Measurements from ENCODE around the gene NHS. TPM values are rescaled to one million over a fixed set of nuclear protein-coding genes. Genes with fewer than 3 reads are reported as not detected.
"Not testable (repeated sequence)": the region's sequence is repeated elsewhere in the genome, so short reads cannot be mapped to it uniquely, and the experiment has no call there.

Gene NHS
- total RNA-seq, 1 donor from 2014 or later, result 0.13 TPM

DNA sequence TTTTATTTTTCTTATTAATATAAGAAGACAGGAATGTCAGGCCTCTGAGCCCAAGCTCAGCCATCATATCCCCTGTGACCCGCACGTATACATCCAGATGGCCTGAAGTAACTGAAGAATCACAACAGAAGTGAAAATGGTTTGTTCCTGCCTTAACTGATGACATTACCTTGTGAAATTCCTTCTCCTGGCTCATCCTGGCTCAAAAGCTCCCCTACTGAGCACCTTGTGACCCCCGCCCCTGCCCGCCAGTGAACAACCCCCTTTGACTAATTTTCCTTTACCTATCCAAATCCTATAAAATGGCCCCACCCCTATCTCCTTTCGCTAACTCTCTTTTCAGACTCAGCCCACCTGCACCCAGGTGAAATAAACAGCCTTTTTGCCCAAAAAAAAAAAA lies 71.3 kb downstream of the NHS start:
- DNase-seq (ENCODE audit: low read depth in 2 of 2), result not testable (repeated sequence)

DNA sequence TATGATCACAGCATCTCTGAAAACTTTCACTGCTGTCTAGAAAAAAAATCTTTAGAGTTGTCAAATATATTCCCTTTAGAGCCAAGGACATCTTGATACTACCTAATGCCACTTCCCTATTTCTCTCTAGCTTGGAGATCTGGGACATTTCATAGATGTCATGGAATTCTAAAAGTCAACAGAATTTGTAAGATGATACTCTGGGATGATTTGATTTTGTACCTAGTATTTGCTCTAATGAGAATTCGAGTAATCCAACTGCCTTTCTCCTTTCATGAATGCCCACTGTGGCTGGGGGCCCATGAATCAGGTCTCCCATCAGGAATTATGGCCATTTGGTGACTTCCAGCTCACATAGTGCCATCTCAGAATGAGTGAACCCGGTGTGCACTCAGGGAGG lies 73.2 kb downstream of the NHS start:
- no peak for DNase-seq (ENCODE audit: low read depth in 2 of 2)

DNA sequence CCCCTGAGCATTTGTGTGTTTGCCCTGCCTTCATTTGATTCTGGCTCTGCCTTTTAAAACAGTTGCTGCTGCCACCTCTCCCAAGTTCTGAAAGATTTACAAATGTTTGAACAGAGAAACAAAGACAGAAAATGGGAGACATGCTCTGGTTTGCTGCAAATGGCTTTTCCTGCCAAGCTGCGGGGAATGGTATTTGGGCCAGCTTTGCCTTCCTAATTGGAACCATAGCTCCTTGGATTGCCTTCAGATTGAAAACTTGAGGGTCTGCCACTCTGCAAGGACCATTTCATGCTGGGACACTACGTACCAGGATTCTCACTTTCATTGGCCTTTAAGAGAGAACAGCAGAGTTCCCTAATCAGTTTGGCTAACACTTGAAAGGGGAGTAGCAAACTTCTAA lies 74.9 kb downstream of the NHS start:
- DNase-seq (ENCODE audit: low read depth in 2 of 2), result no peak

DNA sequence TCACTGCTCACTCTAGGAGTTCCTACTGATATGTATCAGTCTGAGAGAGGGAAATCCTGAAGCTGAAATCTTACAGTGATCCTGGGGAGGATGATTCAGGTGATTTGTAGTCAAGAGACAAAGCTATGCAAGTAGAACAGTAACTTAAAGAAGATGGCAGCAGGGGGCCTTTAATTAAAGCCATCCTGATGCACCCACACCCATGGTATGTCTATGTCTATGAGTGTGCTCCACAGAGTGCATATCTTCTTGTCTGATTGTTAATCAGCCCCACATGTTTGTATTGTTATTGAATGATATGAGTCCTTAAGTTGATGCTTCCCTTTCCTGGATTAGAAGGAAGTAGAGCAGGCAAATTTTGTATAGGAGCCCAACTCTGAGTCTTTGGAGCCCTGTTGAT lies 78.8 kb downstream of the NHS start:
- DNase-seq (ENCODE audit: low read depth in 2 of 2), result no peak

DNA sequence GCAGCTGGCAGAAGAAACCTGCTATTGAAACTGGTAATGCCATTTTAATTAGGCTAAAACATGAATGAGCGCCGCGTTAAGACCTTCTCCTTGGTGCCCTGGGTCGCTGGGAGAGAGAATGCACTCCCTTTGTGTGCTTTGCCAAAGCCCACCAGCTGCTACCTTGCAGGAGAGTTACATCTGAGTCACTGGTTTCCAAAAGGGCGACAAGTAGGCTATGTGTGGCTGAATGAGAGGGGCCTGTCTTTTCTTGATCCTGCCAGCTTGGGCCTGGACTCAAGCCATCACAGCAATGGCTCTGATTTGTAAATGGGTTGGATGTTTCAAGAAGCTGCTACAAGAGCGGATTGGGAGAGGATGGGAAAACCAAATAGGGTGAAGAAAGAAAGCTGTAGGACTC lies 81.5 kb downstream of the NHS start:
- DNase-seq (ENCODE audit: low read depth in 2 of 2), result no peak

DNA sequence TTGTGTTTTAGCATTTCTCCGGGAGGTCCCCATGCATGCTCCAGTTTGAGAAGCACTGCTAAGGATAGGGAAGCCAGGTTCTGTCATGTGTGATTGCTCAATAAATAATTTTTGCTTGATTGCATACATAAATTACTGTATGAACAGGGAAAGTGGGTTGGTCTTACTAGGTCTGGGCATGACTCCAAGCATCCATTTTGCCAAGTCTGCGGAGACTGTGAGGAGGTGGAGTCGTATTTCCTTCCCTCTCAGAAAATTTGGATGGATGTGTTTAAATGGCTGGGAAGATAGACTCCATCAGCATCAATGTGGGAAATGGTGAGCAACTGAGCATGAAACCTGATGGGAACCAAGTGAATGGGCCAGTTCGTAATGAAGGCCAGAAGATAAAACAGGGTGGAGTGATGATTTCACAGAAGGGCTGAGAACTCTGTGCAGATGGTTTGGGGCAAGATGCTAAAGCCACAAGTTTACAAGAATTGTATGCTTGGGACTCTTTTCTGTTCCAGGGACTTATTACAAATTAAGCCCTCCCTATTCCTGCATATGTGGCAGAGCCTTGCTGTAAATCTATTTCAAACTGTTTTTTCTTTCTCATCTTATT lies 84.1 kb downstream of the NHS start:
- DNase-seq (ENCODE audit: low read depth in 2 of 2), result no peak

DNA sequence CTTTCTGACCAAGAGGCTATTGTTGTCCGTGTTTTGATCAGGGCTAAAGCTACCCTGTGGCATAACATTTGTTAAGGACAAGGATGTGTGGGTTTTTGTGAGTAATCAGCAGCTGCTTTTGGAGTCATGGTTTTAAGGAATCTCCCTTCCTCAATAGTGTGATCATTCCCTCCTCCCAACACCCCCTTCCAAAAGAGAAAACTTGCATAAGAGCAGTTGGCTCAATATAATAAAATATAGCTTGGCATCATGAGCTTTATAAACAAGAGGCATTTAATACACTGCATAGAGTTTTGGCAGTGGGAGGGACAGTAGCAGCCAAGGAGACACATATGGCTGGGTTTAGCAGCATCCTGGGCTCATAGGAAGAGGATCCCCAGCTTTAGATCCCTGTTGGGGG lies 84.7 kb downstream of the NHS start:
- DNase-seq (ENCODE audit: low read depth in 2 of 2), result no peak

DNA sequence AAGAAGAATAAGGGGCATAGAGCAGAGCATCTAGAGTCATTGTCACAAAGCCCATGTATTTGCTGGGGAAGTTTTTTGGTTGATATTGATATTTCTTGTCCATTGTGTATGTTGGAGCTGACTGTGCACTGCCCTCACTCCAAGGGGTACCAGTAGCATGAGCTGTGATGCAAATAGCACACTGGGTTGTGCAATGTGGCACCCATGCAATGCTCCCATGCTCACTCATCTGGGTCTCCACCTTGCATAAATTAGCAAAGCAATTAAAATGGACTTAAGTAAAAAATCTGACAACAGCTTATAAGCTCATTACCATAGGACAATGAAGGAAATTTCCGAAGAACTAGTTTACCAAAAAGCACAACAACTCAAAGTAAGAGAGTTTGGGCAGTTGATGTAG lies 87.9 kb downstream of the NHS start:
- no peak for DNase-seq (ENCODE audit: low read depth in 2 of 2)

DNA sequence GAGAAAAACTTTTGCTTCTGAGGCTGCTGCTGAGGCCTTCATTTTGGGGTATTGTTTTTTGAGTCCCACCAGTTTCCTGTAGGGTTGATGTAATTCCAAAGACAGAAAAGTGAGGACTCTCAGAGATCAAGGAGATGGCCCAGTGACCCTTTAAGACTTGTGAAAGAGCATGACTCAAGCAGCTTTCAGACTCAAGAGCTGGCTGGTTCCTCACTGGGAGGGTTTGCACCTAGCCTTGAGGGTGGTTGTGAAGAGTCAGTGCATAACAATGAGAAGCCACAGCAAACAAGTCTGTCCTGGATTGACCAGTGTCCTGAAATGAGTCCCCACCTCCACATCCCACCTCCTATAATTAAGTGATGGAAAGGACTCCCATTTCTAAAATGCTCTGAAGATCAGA lies 89.2 kb downstream of the NHS start:
- no peak for DNase-seq (ENCODE audit: low read depth in 2 of 2)

DNA sequence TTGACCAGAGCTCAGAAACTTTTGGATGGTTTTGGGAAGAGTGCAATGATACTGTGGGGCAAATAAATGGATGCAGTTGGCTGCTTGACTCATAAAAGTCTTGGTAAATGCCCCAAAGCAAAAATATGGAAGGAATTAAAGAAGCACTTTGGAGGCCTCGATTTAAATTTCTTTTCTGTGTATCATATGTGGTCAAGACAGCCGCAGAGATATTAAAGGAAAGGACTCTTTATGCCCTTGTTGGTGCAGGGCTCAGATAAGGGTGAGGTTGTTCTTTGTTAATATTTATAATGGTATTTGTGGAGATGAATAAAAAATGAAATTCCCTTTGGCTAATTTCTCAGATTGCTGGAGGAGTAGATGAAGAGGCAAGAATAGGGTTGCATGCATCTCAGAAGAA lies 90.2 kb downstream of the NHS start:
- no peak for DNase-seq (ENCODE audit: low read depth in 2 of 2)

DNA sequence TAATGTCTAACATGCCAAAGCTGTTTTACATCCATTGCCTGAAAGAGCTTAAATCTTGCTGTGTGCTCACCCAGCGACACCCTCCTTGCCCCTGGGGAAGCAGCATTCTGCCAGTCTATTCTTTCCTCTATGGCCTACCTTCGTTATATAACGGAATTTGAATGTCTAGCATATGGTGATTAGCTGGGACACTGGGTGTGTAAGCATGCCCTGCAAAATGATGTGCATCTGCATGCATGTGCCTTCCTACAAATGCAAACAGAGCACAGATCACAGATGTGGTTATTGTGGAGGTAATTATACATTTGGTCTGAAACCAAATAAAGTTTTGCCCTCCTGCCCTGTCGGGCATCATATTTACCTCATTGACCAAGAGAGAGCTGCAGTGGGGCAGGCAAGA lies 90.8 kb downstream of the NHS start:
- no peak for DNase-seq (ENCODE audit: low read depth in 2 of 2)

DNA sequence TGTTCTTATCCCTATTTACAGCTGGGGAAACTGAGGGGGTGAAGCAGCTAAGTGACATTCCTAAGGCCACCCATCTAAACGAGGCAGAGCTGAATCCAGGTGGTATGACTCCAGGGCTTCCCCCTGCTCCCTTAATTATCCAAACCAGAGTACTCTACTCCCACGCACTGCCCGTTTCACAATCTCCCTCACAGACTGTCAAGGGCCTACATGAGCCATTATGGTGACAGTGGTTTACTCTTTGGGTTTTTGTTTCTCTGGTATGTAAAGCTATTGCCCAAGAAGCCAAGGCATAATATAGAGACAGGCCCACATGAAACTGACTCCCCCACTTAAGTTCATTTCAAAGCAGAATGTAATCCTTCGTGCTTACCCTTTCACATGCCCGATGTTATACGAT lies 95.1 kb downstream of the NHS start:
- no peak for DNase-seq (ENCODE audit: low read depth in 2 of 2)

DNA sequence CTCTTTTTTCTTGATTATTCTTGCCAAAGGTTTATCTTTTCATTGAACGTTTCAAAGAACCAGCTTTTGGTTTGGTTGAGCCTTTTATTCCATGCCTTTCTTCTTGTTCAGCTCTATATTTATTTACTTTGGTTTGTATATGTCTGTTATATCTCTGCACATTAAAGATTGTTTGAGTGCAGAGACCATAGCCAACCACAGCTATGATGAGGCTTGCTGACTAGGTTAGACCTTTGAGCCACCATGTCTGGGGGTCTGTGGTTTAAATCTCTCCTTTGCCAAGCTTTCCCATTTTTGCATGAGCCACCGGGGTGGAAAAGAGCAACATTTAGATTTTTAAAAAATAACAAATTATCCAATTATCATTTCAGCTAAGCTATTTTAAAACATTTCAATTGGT lies 96.1 kb downstream of the NHS start:
- no peak for DNase-seq (ENCODE audit: low read depth in 2 of 2)

DNA sequence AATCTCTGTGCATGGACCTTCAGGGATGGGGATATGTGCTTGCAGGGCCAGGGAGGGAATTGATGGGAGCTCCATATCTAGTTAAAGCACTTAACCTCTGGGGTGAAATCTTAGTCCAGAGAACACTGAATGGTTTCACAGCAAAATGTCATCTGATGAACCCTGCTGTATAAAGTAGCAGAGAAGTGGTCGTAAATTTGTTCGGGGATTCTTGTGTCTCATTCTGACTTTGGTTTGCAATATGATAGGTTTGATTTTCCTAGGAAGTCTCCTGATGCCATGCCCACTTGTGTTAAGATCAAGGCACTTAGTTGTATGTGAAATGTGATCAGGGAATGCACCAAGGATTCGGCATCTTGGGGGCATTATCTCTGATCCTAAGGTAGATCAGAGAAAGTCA lies 96.9 kb downstream of the NHS start:
- DNase-seq (ENCODE audit: low read depth in 2 of 2), result no peak

DNA sequence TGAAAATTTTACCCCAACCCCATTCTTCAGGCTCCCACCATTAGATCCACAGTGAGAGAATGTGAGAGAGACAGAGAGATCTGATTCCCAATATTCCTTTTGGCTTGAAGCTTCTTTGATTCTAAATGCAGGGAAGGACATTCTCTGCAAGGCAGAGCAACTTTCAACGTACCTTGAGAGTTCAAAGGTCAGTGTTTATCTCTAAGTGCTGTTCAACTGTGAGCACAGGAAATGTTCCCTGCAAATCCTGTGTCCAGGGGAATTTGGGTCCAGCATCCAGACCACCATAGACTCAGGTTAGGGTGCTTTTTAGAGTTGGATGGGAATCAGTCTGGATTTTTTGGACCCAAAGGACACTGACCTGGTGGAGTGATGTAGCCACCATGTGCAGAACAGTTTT lies 97.4 kb downstream of the NHS start:
- no peak for DNase-seq (ENCODE audit: low read depth in 2 of 2)

DNA sequence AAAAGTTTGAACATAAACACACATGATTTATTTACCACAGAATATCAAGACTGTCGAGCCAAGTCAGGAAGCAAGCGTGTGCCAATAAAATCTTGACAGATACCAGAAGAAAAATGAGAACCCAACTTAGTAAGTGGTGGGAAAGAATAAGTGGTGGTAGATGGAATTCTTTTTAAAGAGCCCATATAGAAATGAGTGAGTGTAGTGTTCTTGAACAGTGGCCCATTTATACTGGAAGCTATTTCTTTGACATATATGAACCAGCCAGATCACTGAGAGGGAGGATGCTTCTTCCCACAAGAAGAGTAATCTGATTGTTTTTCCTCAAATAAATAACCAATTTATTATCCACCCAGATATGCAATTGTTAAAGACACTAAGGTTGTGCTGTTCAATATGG lies 98.0 kb downstream of the NHS start:
- no peak for DNase-seq (ENCODE audit: low read depth in 2 of 2)

DNA sequence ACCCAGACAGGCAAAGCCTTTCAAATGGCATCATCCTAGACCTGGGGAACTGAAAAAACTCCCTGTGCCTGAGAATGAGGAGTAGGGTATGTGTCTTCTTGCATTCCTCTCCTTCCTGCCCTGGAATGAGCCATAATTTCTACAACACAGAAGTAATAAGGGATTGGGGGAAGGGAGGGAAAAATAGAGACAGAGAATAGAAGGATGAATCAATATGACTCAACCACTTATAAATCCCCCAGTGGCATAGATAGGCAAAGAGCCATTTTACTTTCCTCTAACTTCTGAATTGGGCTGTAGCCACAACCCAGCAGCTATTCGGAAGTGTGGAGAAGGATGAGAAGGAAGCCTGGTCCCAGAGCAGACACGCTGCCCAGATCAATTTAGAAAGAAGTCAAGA lies 99.9 kb downstream of the NHS start:
- DNase-seq (ENCODE audit: low read depth in 2 of 2), result no peak

DNA sequence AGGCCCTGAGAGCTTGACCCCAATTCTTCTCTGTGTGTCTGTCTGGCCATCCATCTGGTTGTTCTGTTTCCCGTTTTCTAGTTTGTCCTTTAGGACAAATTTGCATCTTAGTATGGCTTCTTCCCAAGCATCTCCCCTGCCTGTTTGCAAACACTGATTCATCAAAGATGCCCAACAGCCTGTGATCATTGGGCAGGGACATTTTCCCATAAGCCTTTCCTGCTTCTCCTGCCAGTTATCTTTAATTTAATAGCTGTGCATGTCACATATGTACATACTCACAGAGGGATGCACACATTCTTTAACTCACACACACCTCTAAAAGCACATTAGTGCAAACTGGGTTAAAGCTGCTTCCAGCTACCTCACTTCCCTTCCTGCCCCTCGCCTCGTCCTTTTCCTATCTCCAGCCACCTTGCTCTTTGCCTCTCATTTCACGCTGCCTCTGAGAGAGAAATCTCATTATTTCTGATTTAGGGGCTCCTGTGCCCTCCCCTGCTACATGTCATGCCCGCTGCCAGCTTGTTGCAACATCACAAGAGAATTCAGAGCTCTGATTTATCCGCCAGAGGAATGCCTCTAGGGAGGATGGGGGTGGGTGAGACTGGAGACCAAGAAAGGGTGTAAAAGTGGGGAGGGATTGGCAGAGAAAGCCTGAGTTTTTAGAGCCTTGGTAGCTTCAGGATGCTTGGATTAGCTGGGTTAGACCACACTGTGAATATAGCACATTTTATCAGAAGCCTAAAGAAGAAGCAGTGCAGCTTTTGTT lies 100.6 kb downstream of the NHS start:
- no peak for DNase-seq (ENCODE audit: low read depth in 2 of 2)

DNA sequence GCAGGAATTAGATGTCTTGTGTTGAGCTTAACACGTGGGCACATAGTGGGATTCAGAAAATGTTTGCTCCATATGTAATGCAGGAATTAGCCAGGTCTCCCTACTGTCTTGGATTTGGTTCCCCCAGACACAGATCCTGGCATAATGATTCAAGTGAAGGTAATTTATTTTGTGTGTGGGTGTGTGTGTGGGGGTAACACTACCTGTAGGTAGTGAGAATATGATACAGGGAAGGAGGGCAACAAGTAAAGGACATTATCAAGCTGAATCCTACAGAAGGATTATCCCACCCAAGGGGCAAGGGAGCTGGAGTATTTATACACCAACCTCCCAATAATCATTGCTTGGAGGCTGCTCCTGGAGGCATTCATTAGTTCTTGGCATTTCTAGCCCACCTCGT lies 101.4 kb downstream of the NHS start:
- DNase-seq (ENCODE audit: low read depth in 2 of 2), result no peak

DNA sequence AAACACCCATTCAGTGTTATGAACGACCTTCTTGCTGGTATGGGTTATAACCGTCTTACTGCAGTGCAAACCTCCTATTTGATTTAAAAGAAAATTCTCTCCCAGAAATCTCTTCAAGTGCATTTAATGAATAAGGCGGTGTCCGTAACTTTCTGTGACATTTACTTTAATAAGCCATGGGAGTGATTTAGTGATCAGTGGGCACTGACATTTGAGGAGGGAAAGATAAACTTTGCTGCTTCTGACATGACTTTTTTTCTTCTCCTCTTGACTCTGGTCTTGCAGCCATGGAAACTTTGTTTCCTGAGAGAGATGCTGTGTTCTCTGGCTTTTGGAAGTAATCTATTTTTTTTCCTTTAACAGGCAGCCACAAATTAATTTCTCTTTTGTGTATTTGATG lies 106.1 kb downstream of the NHS start:
- DNase-seq (ENCODE audit: low read depth in 2 of 2), result no peak

DNA sequence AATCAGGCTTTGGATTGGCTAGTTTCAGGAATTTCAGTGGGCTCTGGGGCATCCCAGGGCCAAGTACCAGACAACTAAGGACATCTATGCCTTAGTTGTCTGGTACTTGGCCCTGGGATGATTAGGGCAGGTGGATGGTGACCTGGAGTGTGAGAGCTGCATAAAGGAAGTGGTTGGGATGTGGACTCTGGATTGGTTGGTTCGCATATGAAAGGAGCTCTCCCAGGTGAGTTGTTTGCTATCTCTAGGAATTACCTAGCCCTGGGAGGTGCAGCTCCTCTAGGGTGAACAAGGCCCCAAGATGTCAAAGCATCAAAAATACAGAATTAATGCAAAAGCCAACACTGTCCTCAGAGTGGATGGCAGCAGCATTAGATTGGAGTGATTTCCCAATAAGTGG lies 109.6 kb downstream of the NHS start:
- DNase-seq (ENCODE audit: low read depth in 2 of 2), result no peak

DNA sequence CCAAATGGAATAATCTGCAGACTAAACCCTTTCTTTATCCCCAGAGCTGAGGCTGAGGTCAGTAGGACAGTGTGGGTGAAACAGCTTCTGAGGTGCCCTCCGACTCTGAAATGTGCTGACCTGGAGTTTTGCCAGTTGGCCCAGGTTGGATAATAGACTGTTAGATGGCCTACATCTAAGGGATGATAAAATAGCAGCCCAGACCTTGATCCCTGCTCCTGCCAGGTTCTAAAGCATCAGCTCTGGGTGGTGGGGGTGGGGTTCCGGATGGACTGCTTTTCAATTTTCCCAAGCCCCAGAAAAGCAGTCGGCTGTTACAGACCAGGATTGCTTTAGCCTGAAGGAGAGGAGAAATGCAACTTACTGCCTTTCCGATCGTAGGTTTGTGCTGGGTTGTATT lies 110.4 kb downstream of the NHS start:
- no peak for DNase-seq (ENCODE audit: low read depth in 2 of 2)

DNA sequence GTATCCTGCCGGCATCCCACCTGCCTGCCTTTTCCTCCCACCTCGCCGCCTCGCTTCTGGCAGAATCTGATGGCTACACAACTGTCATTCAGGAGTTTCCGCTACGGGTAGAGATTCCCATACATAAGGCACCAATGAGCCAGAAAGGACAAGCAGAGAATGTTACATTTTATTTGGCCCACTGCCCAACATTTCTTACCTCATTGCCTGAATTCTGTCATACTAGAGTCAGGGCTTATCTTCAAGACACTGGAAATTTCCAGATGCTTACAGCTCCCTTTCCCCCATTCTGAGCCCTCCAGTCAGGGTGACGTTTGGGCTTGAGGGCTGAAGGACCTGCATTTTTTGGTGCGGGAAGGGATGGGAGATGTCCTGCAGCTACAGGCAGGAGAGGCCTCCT lies 113.0 kb downstream of the NHS start:
- no peak for DNase-seq (ENCODE audit: low read depth in 2 of 2)

DNA sequence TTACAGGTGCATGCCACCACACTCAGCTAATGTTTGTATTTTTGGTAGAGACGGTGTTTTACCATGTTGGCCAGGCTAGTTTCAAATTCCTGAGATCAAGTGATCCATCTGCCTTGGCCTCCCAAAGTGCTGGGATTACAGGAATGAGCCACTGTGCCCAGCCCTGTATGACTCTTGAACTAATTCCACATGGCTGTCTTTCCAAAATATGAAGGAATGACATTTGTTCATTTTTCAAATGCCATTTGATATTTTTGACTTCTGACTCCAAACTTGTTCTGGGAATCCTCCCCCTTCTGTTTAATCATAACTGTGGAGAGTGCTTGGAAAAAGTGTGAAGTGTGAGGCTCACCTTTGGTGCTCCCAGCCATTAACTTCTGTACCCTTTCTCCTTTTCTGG lies 119.2 kb downstream of the NHS start:
- DNase-seq (ENCODE audit: low read depth in 2 of 2), result no peak
